H9 (cell line): ENCODE data around the gene MICALL2. TPM values are rescaled to one million over a fixed set of nuclear protein-coding genes. Genes with fewer than 3 reads are reported as not detected.

Experiments
- DNase-seq: peaks from one replicate; pipeline ENCODE4 v3.0.0-alpha.2; 2017
- H2AFZ ChIP-seq: one replicate; pipeline ENCODE4 v1.6.1; 2013; ENCODE audit warnings: mild to moderate bottlenecking, low read length, control low read depth, moderate library complexity
- H2AK5ac ChIP-seq: 2 replicates; pipeline ENCODE4 v1.6.1; 2013; ENCODE audit warnings: low read length, control low read depth, mixed read lengths; ENCODE audit not compliant: insufficient read length
- H2BK120ac ChIP-seq: one replicate; pipeline ENCODE4 v1.6.1; 2013; ENCODE audit warnings: low read depth, mild to moderate bottlenecking, low read length, control low read depth, inconsistent platforms; ENCODE audit not compliant: poor library complexity, severe bottlenecking
- H2BK12ac ChIP-seq: 2 replicates; pipeline ENCODE4 v1.6.1; 2013; ENCODE audit warnings: low read length, control low read depth, mixed read lengths, low read depth; ENCODE audit not compliant: insufficient read length
- H2BK15ac ChIP-seq: 2 replicates; pipeline ENCODE4 v1.6.1; 2013; ENCODE audit warnings: low read depth, low read length, control low read depth
- H2BK20ac ChIP-seq: one replicate; pipeline ENCODE4 v1.6.1; 2013; ENCODE audit warnings: low read depth, mild to moderate bottlenecking, low read length, control low read depth, inconsistent platforms; ENCODE audit not compliant: poor library complexity, severe bottlenecking
- H2BK5ac ChIP-seq: 2 replicates; pipeline ENCODE4 v1.6.1; 2013; ENCODE audit warnings: low read length, control low read depth, mixed read lengths; ENCODE audit not compliant: insufficient read length
- H3K14ac ChIP-seq: 2 replicates; pipeline ENCODE4 v1.6.1; 2013; ENCODE audit warnings: low read length, control low read depth; ENCODE audit not compliant: insufficient read depth
- H3K18ac ChIP-seq: 2 replicates; pipeline ENCODE4 v1.6.1; 2013; ENCODE audit warnings: low read depth, mild to moderate bottlenecking, mixed read lengths, low read length, control low read depth; ENCODE audit not compliant: insufficient read length
- H3K23ac ChIP-seq: 2 replicates; pipeline ENCODE4 v1.6.1; 2013; ENCODE audit warnings: low read length, control low read depth, mixed read lengths, low read depth; ENCODE audit not compliant: insufficient read length
- H3K23me2 ChIP-seq: 2 replicates; pipeline ENCODE4 v1.6.1; 2013; ENCODE audit warnings: low read depth, mild to moderate bottlenecking, mixed read lengths, low read length, control low read depth; ENCODE audit not compliant: insufficient read length, poor library complexity, severe bottlenecking
- H3K27ac ChIP-seq: 2 replicates; pipeline ENCODE4 v1.5.1; 2013; ENCODE audit warnings: low read length, control low read depth, mixed read lengths, low read depth; ENCODE audit not compliant: insufficient read length
- H3K27me3 ChIP-seq: 2 replicates; pipeline ENCODE4 v1.6.1; 2013; ENCODE audit warnings: low read length, control low read depth, inconsistent platforms; ENCODE audit not compliant: insufficient read depth
- H3K4ac ChIP-seq: 2 replicates; pipeline ENCODE4 v1.6.1; 2013; ENCODE audit warnings: low read depth, mild to moderate bottlenecking, control low read depth, inconsistent platforms, low read length, moderate library complexity
- H3K4me1 ChIP-seq: 2 replicates; pipeline ENCODE4 v1.6.1; 2013; ENCODE audit warnings: low read length, control low read depth, inconsistent platforms; ENCODE audit not compliant: insufficient read depth
- H3K4me2 ChIP-seq: 2 replicates; pipeline ENCODE4 v1.6.1; 2013; ENCODE audit warnings: low read length, control low read depth, mixed read lengths; ENCODE audit not compliant: insufficient read length, insufficient read depth
- H3K56ac ChIP-seq: 2 replicates; pipeline ENCODE4 v1.6.1; 2013; ENCODE audit warnings: low read depth, mild to moderate bottlenecking, mixed read lengths, low read length, control low read depth; ENCODE audit not compliant: insufficient read length
- H3K79me1 ChIP-seq: 2 replicates; pipeline ENCODE4 v1.6.1; 2013; ENCODE audit warnings: low read depth, mild to moderate bottlenecking, moderate library complexity, low read length, control low read depth, inconsistent platforms; ENCODE audit not compliant: insufficient read depth, poor library complexity, severe bottlenecking
- H3K79me2 ChIP-seq: 2 replicates; pipeline ENCODE4 v1.6.1; 2013; ENCODE audit warnings: low read length, control low read depth, inconsistent platforms; ENCODE audit not compliant: insufficient read depth
- H3K9ac ChIP-seq: 2 replicates; pipeline ENCODE4 v1.6.1; 2013; ENCODE audit warnings: low read length, control low read depth, mixed read lengths; ENCODE audit not compliant: insufficient read length; ENCODE audit errors: extremely low read depth
- H3K9me3 ChIP-seq: one replicate; pipeline ENCODE4 v1.6.1; 2013; ENCODE audit warnings: low read depth, low read length, inconsistent platforms; ENCODE audit not compliant: control insufficient read depth
- H3T11ph ChIP-seq: one replicate; pipeline ENCODE4 v1.6.1; 2013; ENCODE audit warnings: mild to moderate bottlenecking, low read length, control low read depth, inconsistent platforms
- H4K20me1 ChIP-seq: one replicate; pipeline ENCODE4 v1.6.1; 2013; ENCODE audit not compliant: control insufficient read depth, insufficient read length, insufficient read depth
- H4K5ac ChIP-seq: 2 replicates; pipeline ENCODE4 v1.6.1; 2013; ENCODE audit warnings: low read depth, mild to moderate bottlenecking, mixed read lengths, low read length, control low read depth; ENCODE audit not compliant: insufficient read length
- H4K8ac ChIP-seq: replicated peaks from 2 replicates; pipeline ENCODE4 v1.6.1; 2013; ENCODE audit warnings: low read length, control low read depth, mixed read lengths, low read depth; ENCODE audit not compliant: insufficient read length
- H4K91ac ChIP-seq: 2 replicates; pipeline ENCODE4 v1.6.1; 2013; ENCODE audit warnings: low read depth, mild to moderate bottlenecking, moderate library complexity, mixed read lengths, low read length, control low read depth; ENCODE audit not compliant: insufficient read length
- H3K27ac Mint-ChIP-seq, 3 experiments: 2 replicates in 2 of 3; 3 replicates in 1 of 3; pipeline ENCODE4 v1.8.0; 2020 to 2021; ENCODE audit warnings: mixed read lengths in 3 of 3, mild to moderate bottlenecking in 1 of 3, moderate library complexity in 1 of 3
- H3K27me3 Mint-ChIP-seq: 2 replicates; pipeline ENCODE4 v1.8.0; 2021; ENCODE audit warnings: low read depth, mild to moderate bottlenecking, moderate library complexity, mixed read lengths
- H3K36me3 Mint-ChIP-seq, 3 experiments: 2 replicates in 2 of 3; 3 replicates in 1 of 3; pipeline ENCODE4 v1.8.0; 2020 to 2021; ENCODE audit warnings: low read depth in 3 of 3, mixed read lengths in 3 of 3; ENCODE audit not compliant: insufficient read depth in 1 of 3
- H3K4me1 Mint-ChIP-seq, 2 experiments: 2 replicates each; pipeline ENCODE4 v1.8.0; 2020; ENCODE audit warnings: mixed read lengths in 2 of 2
- H3K4me3 Mint-ChIP-seq, 2 experiments: 2 replicates in 1 of 2; 3 replicates in 1 of 2; pipeline ENCODE4 v1.8.0; 2020 to 2021; ENCODE audit warnings: mild to moderate bottlenecking in 2 of 2, mixed read lengths in 2 of 2, moderate library complexity in 1 of 2
- H3K9me3 Mint-ChIP-seq, 2 experiments: 2 replicates in 1 of 2; 3 replicates in 1 of 2; pipeline ENCODE4 v1.8.0; 2020; ENCODE audit warnings: mild to moderate bottlenecking in 2 of 2, mixed read lengths in 2 of 2, moderate library complexity in 1 of 2
- WGBS: extraction: QIAGEN DNeasy Blood & Tissue Kit; methylation state at CpG from one replicate; pipeline ENCODE4 v1.1.7; 2013; ENCODE audit warnings: missing lambda C conversion rate, low lambda C conversion rate, mixed read lengths; ENCODE audit not compliant: insufficient read length; ENCODE audit errors: extremely low coverage; 5-methylcytosine and 5-hydroxymethylcytosine counted together
- total RNA-seq: library from RNA; stranded (reverse); gene quantifications from 2 replicates; pipeline ENCODE4 v1.2.1, GENCODE V29; 2021
- TF ChIP-seq, protein P1 (sequence below): fragments of 200-600 bp; sonication (generic); conservative IDR thresholded peaks from 3 replicates; pipeline ENCODE4 v1.8.0; 2021; ENCODE audit warnings: antibody characterized with exemption, mild to moderate bottlenecking

MICALL2 gene
- total RNA-seq, 1 experiment from 2014 or later, result 7.1 TPM

DNA sequence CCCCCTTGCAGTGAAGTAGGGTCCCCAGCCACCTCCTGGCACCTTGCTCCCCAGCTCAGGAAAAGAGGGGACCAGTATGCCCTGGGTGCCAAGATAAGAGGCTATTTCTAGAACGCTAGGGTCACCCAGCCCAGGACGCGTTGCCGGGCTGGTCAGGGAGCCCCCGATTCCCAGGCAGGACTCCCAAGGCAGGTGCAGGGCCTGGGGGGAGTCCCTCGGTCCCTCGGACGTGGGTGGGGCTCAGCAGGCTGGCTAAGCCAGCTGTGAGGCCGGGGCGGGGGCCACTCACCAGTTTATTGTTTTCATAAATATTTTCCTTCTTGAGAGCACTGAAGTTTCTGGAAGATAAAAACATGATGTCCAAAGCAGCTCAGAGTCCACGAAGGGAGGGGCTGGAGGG, 9.3 kb downstream of the MICALL2 start:
- no peak overlapping the region for H2AFZ ChIP-seq
- no CpG with 5 or more reads among the region's 11 CpGs for WGBS
- no peak overlapping the region for H2AK5ac ChIP-seq
- H3K27ac ChIP-seq, result no peak overlapping the region
- no peak overlapping the region for H2BK15ac ChIP-seq
- H2BK120ac ChIP-seq, result no peak overlapping the region
- no peak overlapping the region for H2BK5ac ChIP-seq
- no peak overlapping the region for H3K4ac ChIP-seq
- H2BK12ac ChIP-seq, result no peak overlapping the region
- Mint-ChIP-seq H3K36me3 (no peaks in the 10 kb centered on the region), H3K4me3 (no peak overlapping the region), H3K4me1 (peaks cover 0 to 5% of the 10 kb centered on the region in 2 experiments; a peak in 1 of 4 replicates), H3K9me3 (no peaks in the 10 kb centered on the region; a peak in 1 of 5 replicates), H3K27me3 (no peaks in the 10 kb centered on the region), H3K27ac (no peak overlapping the region)
- H3T11ph ChIP-seq, result no peak overlapping the region
- H3K9ac ChIP-seq, result no peak overlapping the region
- H3K9me3 ChIP-seq, result no peaks in the 10 kb centered on the region
- DNase-seq, result no peak
- H3K27me3 ChIP-seq, result no peaks in the 10 kb centered on the region
- H3K79me1 ChIP-seq, result no peaks in the 10 kb centered on the region
- no peak overlapping the region for H4K91ac ChIP-seq
- H3K56ac ChIP-seq, result no peak overlapping the region
- H3K4me1 ChIP-seq, result no peaks in the 10 kb centered on the region
- TF ChIP-seq, protein P1, sequence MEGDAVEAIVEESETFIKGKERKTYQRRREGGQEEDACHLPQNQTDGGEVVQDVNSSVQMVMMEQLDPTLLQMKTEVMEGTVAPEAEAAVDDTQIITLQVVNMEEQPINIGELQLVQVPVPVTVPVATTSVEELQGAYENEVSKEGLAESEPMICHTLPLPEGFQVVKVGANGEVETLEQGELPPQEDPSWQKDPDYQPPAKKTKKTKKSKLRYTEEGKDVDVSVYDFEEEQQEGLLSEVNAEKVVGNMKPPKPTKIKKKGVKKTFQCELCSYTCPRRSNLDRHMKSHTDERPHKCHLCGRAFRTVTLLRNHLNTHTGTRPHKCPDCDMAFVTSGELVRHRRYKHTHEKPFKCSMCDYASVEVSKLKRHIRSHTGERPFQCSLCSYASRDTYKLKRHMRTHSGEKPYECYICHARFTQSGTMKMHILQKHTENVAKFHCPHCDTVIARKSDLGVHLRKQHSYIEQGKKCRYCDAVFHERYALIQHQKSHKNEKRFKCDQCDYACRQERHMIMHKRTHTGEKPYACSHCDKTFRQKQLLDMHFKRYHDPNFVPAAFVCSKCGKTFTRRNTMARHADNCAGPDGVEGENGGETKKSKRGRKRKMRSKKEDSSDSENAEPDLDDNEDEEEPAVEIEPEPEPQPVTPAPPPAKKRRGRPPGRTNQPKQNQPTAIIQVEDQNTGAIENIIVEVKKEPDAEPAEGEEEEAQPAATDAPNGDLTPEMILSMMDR, result no peak
- no peak overlapping the region for H3K14ac ChIP-seq
- H3K23ac ChIP-seq, result no peak overlapping the region
- no peak overlapping the region for H4K8ac ChIP-seq
- H3K79me2 ChIP-seq, result no peaks in the 10 kb centered on the region
- no peak overlapping the region for H3K18ac ChIP-seq
- H4K5ac ChIP-seq, result no peak overlapping the region
- H2BK20ac ChIP-seq, result no peak overlapping the region
- H4K20me1 ChIP-seq, result peaks cover 2% of the 10 kb centered on the region
- no peaks in the 10 kb centered on the region for H3K23me2 ChIP-seq
- no peak overlapping the region for H3K4me2 ChIP-seq
